ENCODE measurements around the gene AGAP1.

DNA sequence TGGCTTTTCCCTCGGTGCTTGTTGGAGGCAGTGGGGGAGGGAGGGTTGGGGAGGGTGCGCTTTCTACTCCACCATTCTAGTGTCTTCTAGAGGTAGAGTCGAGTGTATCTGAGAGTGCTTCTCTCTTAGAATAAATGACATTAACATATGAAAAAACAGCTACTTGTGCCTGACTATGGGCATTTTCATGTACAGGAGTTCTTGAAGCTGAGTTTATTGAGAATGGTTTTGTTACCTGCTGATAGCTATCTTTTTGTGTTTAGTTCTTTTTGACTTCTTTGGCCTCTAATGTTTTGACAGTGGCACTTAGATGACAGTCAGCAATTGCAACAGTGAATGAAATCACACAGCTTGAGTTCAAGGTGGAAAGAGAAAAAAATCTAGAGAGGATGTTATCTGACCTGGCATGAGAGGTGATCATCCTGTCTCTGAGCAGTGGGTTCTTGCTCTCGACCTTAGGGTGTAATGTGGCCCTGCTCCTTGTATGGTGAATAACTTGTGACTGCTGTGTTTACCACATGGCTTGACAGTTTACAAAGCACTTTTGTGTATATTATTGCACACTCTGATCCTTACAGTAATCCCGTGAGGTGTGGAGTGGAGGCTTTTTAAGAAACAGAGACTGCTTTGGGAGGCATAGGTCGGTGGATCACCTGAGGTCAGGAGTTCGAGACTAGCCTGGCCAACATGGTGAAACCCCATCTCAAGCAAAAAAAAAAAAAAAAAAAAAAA lies 86.7 kb downstream of the AGAP1 start:
- TF ChIP-seq, protein P1, sequence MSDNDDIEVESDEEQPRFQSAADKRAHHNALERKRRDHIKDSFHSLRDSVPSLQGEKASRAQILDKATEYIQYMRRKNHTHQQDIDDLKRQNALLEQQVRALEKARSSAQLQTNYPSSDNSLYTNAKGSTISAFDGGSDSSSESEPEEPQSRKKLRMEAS (IDR thresholded peaks at IDR 0.05; ENCODE audit: insufficient read depth, insufficient read length): no peak
- TF ChIP-seq POLR2AphosphoS5 (IDR thresholded peaks at IDR 0.05; ENCODE audit: insufficient read depth, low read depth, low read length): no peak

Measured in endothelial cell of umbilical vein (primary cell).